VCaP (cell line): Measurements from ENCODE around the gene TIMP2.

ENCODE experiments used
- H3K27ac ChIP-seq: fragments of 450-650 bp; 2 replicates; pipeline ENCODE4 v1.5.1; 2017
- CTCF ChIP-seq: fragments of 450-650 bp; conservative IDR thresholded peaks from 2 replicates; pipeline ENCODE4 v1.5.1; 2017; ENCODE audit warnings: mild to moderate bottlenecking, moderate library complexity

The TIMP2 gene

GRCh38 chr17:78962345-78962983 is 37.3 kb upstream of the TIMP2 start:
- H3K27ac ChIP-seq: no peak overlapping the region
- TF ChIP-seq CTCF: no peak

- no peak for TF ChIP-seq CTCF
- H3K27ac ChIP-seq: no peak overlapping the region
Observed at GRCh38 chr17:78961571-78961970, 36.4 kb upstream of the TIMP2 start.

GRCh38 chr17:78960928-78961327 is 35.7 kb upstream of the TIMP2 start:
- no peak overlapping the region for H3K27ac ChIP-seq

GRCh38 chr17:78959803-78960202 is 34.6 kb upstream of the TIMP2 start:
- H3K27ac ChIP-seq: no peak overlapping the region

More at GRCh38 chr17:78960928-78961327, 35.7 kb upstream of the TIMP2 start:
- TF ChIP-seq CTCF: no peak

GRCh38 chr17:78958641-78959127 is 33.5 kb upstream of the TIMP2 start:
- no peak for TF ChIP-seq CTCF
- H3K27ac ChIP-seq: no peak overlapping the region

More at GRCh38 chr17:78959803-78960202, 34.6 kb upstream of the TIMP2 start:
- no peak for TF ChIP-seq CTCF

- TF ChIP-seq CTCF: no peak
- H3K27ac ChIP-seq: no peak overlapping the region
Observed at GRCh38 chr17:78957128-78957527, 31.9 kb upstream of the TIMP2 start.

GRCh38 chr17:78956254-78956653 is 31.1 kb upstream of the TIMP2 start:
- no peak overlapping the region for H3K27ac ChIP-seq
- TF ChIP-seq CTCF: no peak
